Gastroesophageal sphincter (tissue), 4 donors: ENCODE results near the gene HELZ. TPM values are rescaled to one million over a fixed set of nuclear protein-coding genes. Genes with fewer than 3 reads are reported as not detected.

Experiments used
- ATAC-seq: fragments of 150-250 bp; one replicate; pipeline ENCODE4 v1.9.1; 2016; ENCODE audit warnings: mild to moderate bottlenecking, moderate library complexity
- H3K27ac ChIP-seq, 4 donors: fragments of 200-600 bp; sonication (generic) in 3 of 4; 1 replicate in 3 of 4; 2 replicates in 1 of 4; pipeline ENCODE4 v1.5.1; 2016 to 2019
- H3K27me3 ChIP-seq: fragments of 200-600 bp; sonication (generic); one replicate; pipeline ENCODE4 v1.5.1; 2019
- H3K36me3 ChIP-seq, 2 donors: fragments of 200-600 bp; sonication (generic); one replicate each; pipeline ENCODE4 v1.5.1; 2019; ENCODE audit warnings: control low read depth in 1 of 2
- H3K4me1 ChIP-seq, 3 donors: fragments of 200-600 bp; sonication (generic); 1 replicate in 2 of 3; 2 replicates in 1 of 3; pipeline ENCODE4 v1.5.1; 2016 to 2019; ENCODE audit warnings: control low read depth in 2 of 3
- H3K4me3 ChIP-seq, 2 donors: fragments of 200-600 bp; sonication (generic); one replicate each; pipeline ENCODE4 v1.5.1; 2019; ENCODE audit warnings: mild to moderate bottlenecking in 1 of 2, moderate library complexity in 1 of 2
- H3K9me3 ChIP-seq, 3 donors: fragments of 200-600 bp; sonication (generic); one replicate each; pipeline ENCODE4 v1.5.1; 2017 to 2019; ENCODE audit warnings: control low read depth in 2 of 3
- CTCF ChIP-seq, 4 experiments: fragments of 200-600 bp in 2 of 4; fragments of 450-650 bp in 2 of 4; sonication (generic) in 1 of 4; IDR thresholded peaks; one replicate each; pipeline ENCODE4 v1.5.1; 2017 to 2019; ENCODE audit warnings: antibody characterized with exemption in 4 of 4, mild to moderate bottlenecking in 2 of 4, moderate library complexity in 2 of 4
- EP300 ChIP-seq: sonication (generic); formaldehyde crosslinking; IDR thresholded peaks from one replicate; pipeline ENCODE4 v1.6.1; 2017; ENCODE audit warnings: antibody characterized with exemption, mild to moderate bottlenecking
- POLR2A ChIP-seq, 2 donors: fragments of 450-650 bp; IDR thresholded peaks; one replicate each; pipeline ENCODE4 v1.6.1; 2017; ENCODE audit warnings: antibody characterized with exemption in 2 of 2, mild to moderate bottlenecking in 2 of 2, moderate library complexity in 1 of 2
- POLR2AphosphoS5 ChIP-seq: sonication (generic); formaldehyde crosslinking; IDR thresholded peaks from one replicate; pipeline ENCODE4 v1.6.1; 2017; ENCODE audit warnings: antibody characterized with exemption
- WGBS, 2 donors: methylation state at CpG; one replicate each; pipeline ENCODE4 v1.1.5; 2018; ENCODE audit warnings: low coverage in 1 of 2; 5-methylcytosine and 5-hydroxymethylcytosine counted together
- total RNA-seq, 4 donors: library from RNA; depleted of rRNA; stranded (reverse); fragments of >200 nt; gene quantifications; one replicate each; pipeline ENCODE4 v1.1.0, GENCODE V29; 2016

The HELZ gene
- total RNA-seq, 4 donors from 2014 or later = 43.7 to 70.2 (median 58.3) TPM

GRCh38 chr17:67181825-67182224 is 63.2 kb downstream of the HELZ start:
- no peak overlapping the region for H3K27ac ChIP-seq

GRCh38 chr17:67180275-67180674 is 64.7 kb downstream of the HELZ start:
- Histone ChIP-seq H3K4me1 (no peaks in the 10 kb centered on the region), H3K27ac (no peak overlapping the region), H3K36me3 (peaks cover 6 to 35% of the 10 kb centered on the region in 2 donors), H3K9me3 (no peaks in the 10 kb centered on the region), H3K4me3 (no peak overlapping the region), H3K27me3 (no peaks in the 10 kb centered on the region)
- no peak for ATAC-seq
- TF ChIP-seq EP300 (no peak), POLR2A (IDR thresholded peaks at IDR 0.05) (no peak), POLR2AphosphoS5 (no peak), CTCF (IDR thresholded peaks at IDR 0.05) (no peak)
- WGBS, 2 donors = 75 to 77% methylated on average over 1 to 5 of the region's 5 CpGs

More at GRCh38 chr17:67181825-67182224, 63.2 kb downstream of the HELZ start:
- H3K9me3 ChIP-seq = no peaks in the 10 kb centered on the region
- TF ChIP-seq POLR2A (IDR thresholded peaks at IDR 0.05) = no peak
- no peak for TF ChIP-seq POLR2AphosphoS5
- no peak for TF ChIP-seq CTCF (IDR thresholded peaks at IDR 0.05)
- no peak for TF ChIP-seq EP300
- H3K4me3 ChIP-seq = no peak overlapping the region
- ATAC-seq = no peak
- 96% methylated on average over 3 of the region's 3 CpGs; no CpG with 5 or more reads in 1 of the 2 donors for WGBS, 2 donors
- peaks cover 6 to 25% of the 10 kb centered on the region in 2 donors for H3K36me3 ChIP-seq
- no peaks in the 10 kb centered on the region for H3K27me3 ChIP-seq
- no peaks in the 10 kb centered on the region for H3K4me1 ChIP-seq

- WGBS, 2 donors = 89 to 94% methylated on average over 4 of the region's 4 CpGs
Measured at GRCh38 chr17:67178555-67178954, 66.4 kb downstream of the HELZ start.

GRCh38 chr17:67177732-67178131 is 67.3 kb downstream of the HELZ start:
- Histone ChIP-seq H3K27me3 (no peaks in the 10 kb centered on the region), H3K27ac (no peak overlapping the region), H3K4me1 (no peaks in the 10 kb centered on the region), H3K36me3 (peaks cover 6 to 42% of the 10 kb centered on the region in 2 donors), H3K4me3 (no peak overlapping the region), H3K9me3 (no peaks in the 10 kb centered on the region)
- no peak for ATAC-seq
- TF ChIP-seq EP300 (no peak), POLR2A (IDR thresholded peaks at IDR 0.05) (no peak), CTCF (IDR thresholded peaks at IDR 0.05) (no peak), POLR2AphosphoS5 (no peak)

More at GRCh38 chr17:67178555-67178954, 66.4 kb downstream of the HELZ start:
- Histone ChIP-seq H3K4me1 (no peaks in the 10 kb centered on the region), H3K27me3 (no peaks in the 10 kb centered on the region), H3K27ac (no peak overlapping the region), H3K4me3 (no peak overlapping the region), H3K9me3 (no peaks in the 10 kb centered on the region), H3K36me3 (peaks cover 6 to 41% of the 10 kb centered on the region in 2 donors)
- ATAC-seq = no peak
- TF ChIP-seq EP300 = no peak
- TF ChIP-seq CTCF (IDR thresholded peaks at IDR 0.05) = no peak
- no peak for TF ChIP-seq POLR2AphosphoS5
- TF ChIP-seq POLR2A (IDR thresholded peaks at IDR 0.05) = no peak

- Histone ChIP-seq H3K9me3 (no peaks in the 10 kb centered on the region), H3K27me3 (no peaks in the 10 kb centered on the region), H3K4me3 (no peak overlapping the region), H3K36me3 (peaks cover 6 to 54% of the 10 kb centered on the region in 2 donors), H3K27ac (no peak overlapping the region), H3K4me1 (no peaks in the 10 kb centered on the region)
- ATAC-seq = no peak
- TF ChIP-seq EP300 (no peak), CTCF (IDR thresholded peaks at IDR 0.05) (no peak), POLR2A (IDR thresholded peaks at IDR 0.05) (no peak), POLR2AphosphoS5 (no peak)
- WGBS, 2 donors = 100% methylated on average over 3 of the region's 5 CpGs
Measured at GRCh38 chr17:67174190-67174589, 70.8 kb downstream of the HELZ start.
